GM23338 (cell line): ENCODE results near the gene FN1. TPM values are rescaled to one million over a fixed set of nuclear protein-coding genes. Genes with fewer than 3 reads are reported as not detected.

Source experiments
- ATAC-seq: fragments of 200-7000 bp; cut with Tn5 transposase; 3 replicates; pipeline ENCODE4 v1.9.1; 2020
- DNase-seq: peaks from one replicate; pipeline ENCODE4 v3.0.0-alpha.2; 2015; ENCODE audit warnings: low spot score
- H2AFZ ChIP-seq: fragments of 200-600 bp; sonication (generic); 2 replicates; pipeline ENCODE4 v1.8.0; 2016; ENCODE audit warnings: antibody characterized with exemption, mild to moderate bottlenecking, moderate library complexity
- H3F3A ChIP-seq: fragments of 200-600 bp; sonication (generic); replicated peaks from 2 replicates; pipeline ENCODE4 v1.8.0; 2017; ENCODE audit warnings: antibody characterized with exemption, mixed run types, low read depth
- H3K27ac ChIP-seq: fragments of 200-600 bp; sonication (generic); 2 replicates; pipeline ENCODE4 v1.6.1; 2016; ENCODE audit warnings: low read depth
- H3K27me3 ChIP-seq: fragments of 200-600 bp; sonication (generic); 2 replicates; pipeline ENCODE4 v1.8.0; 2016; ENCODE audit warnings: mild to moderate bottlenecking, mixed run types, moderate library complexity; ENCODE audit not compliant: insufficient read depth
- H3K36me3 ChIP-seq: fragments of 200-600 bp; sonication (generic); 2 replicates; pipeline ENCODE4 v1.8.0; 2016; ENCODE audit warnings: mild to moderate bottlenecking; ENCODE audit not compliant: insufficient read depth
- H3K4me1 ChIP-seq: fragments of 200-600 bp; sonication (generic); 2 replicates; pipeline ENCODE4 v1.8.0; 2016; ENCODE audit warnings: mild to moderate bottlenecking, moderate library complexity; ENCODE audit not compliant: insufficient read depth
- H3K4me2 ChIP-seq: fragments of 200-600 bp; sonication (generic); 2 replicates; pipeline ENCODE4 v1.7.1; 2017; ENCODE audit warnings: mixed run types
- H3K4me3 ChIP-seq: fragments of 200-600 bp; sonication (generic); 2 replicates; pipeline ENCODE4 v1.6.1; 2016; ENCODE audit warnings: mixed run types
- H3K79me2 ChIP-seq: fragments of 200-600 bp; sonication (generic); replicated peaks from 2 replicates; pipeline ENCODE4 v1.8.0; 2017; ENCODE audit warnings: mild to moderate bottlenecking; ENCODE audit not compliant: insufficient read depth
- H3K9me2 ChIP-seq: fragments of 200-600 bp; sonication (generic); 2 replicates; pipeline ENCODE4 v1.8.0; 2017; ENCODE audit not compliant: insufficient read depth
- H4K20me1 ChIP-seq: fragments of 200-600 bp; sonication (generic); replicated peaks from 2 replicates; pipeline ENCODE4 v1.8.0; 2017; ENCODE audit warnings: mild to moderate bottlenecking; ENCODE audit not compliant: insufficient read depth
- H3K27ac Mint-ChIP-seq: 2 replicates; pipeline ENCODE4 v1.8.0; 2020; ENCODE audit warnings: inconsistent platforms, mild to moderate bottlenecking, moderate library complexity, mixed read lengths
- H3K27me3 Mint-ChIP-seq: 3 replicates; pipeline ENCODE4 v1.8.0; 2022; ENCODE audit warnings: low read depth, mild to moderate bottlenecking, moderate library complexity, mixed read lengths, inconsistent platforms; ENCODE audit not compliant: insufficient read depth, poor library complexity
- H3K36me3 Mint-ChIP-seq: 3 replicates; pipeline ENCODE4 v1.8.0; 2021; ENCODE audit warnings: low read depth, mild to moderate bottlenecking, inconsistent platforms, moderate library complexity, mixed read lengths
- H3K4me1 Mint-ChIP-seq: 3 replicates; pipeline ENCODE4 v1.8.0; 2020; ENCODE audit warnings: mild to moderate bottlenecking, inconsistent platforms, mixed read lengths
- H3K4me3 Mint-ChIP-seq: 3 replicates; pipeline ENCODE4 v1.8.0; 2021; ENCODE audit warnings: moderate library complexity, mild to moderate bottlenecking, inconsistent platforms, mixed read lengths
- H3K9me3 Mint-ChIP-seq: 3 replicates; pipeline ENCODE4 v1.8.0; 2020; ENCODE audit warnings: moderate library complexity, mild to moderate bottlenecking, inconsistent platforms, mixed read lengths
- CREB1 ChIP-seq: fragments of 250-450 bp; sonication (Bioruptor Pico); IDR thresholded peaks from 2 replicates; pipeline ENCODE4 v1.5.0; 2020; ENCODE audit warnings: low read depth, mild to moderate bottlenecking, moderate library complexity
- CTCF ChIP-seq, 2 experiments: fragments of 200-600 bp in 1 of 2; sonication (generic) in 1 of 2; conservative IDR thresholded peaks; 2 replicates each; pipeline versions ENCODE4 v1.5.1 to v1.6.1; 2016 to 2017; ENCODE audit warnings: antibody characterized with exemption in 2 of 2, low read depth in 2 of 2, mild to moderate bottlenecking in 2 of 2, moderate library complexity in 1 of 2
- ETS1 ChIP-seq: IDR thresholded peaks from 2 replicates; pipeline ENCODE4 v1.6.1; 2016; ENCODE audit warnings: antibody characterized with exemption
- EZH2 ChIP-seq: fragments of 200-600 bp; sonication (generic); IDR thresholded peaks from one replicate; pipeline ENCODE4 v1.8.0; 2017; ENCODE audit warnings: antibody characterized with exemption, mild to moderate bottlenecking, low read depth; ENCODE audit not compliant: unreplicated experiment
- EZH2phosphoT487 ChIP-seq: fragments of 200-600 bp; sonication (generic); IDR thresholded peaks from one replicate; pipeline ENCODE4 v1.8.1; 2018; ENCODE audit warnings: antibody characterized with exemption; ENCODE audit not compliant: unreplicated experiment
- JUNB ChIP-seq: IDR thresholded peaks from one replicate; pipeline ENCODE4 v1.6.1; 2016; ENCODE audit warnings: antibody characterized with exemption; ENCODE audit not compliant: unreplicated experiment
- NANOG ChIP-seq: IDR thresholded peaks from 2 replicates; pipeline ENCODE4 v1.6.1; 2016; ENCODE audit warnings: antibody characterized with exemption, borderline replicate concordance
- POLR2AphosphoS5 ChIP-seq: IDR thresholded peaks from 2 replicates; pipeline ENCODE4 v1.6.1; 2016; ENCODE audit warnings: antibody characterized with exemption, low read depth
- REST ChIP-seq: IDR thresholded peaks from one replicate; pipeline ENCODE4 v1.6.1; 2018; ENCODE audit warnings: antibody characterized with exemption; ENCODE audit not compliant: unreplicated experiment
- STAT1 ChIP-seq: IDR thresholded peaks from one replicate; pipeline ENCODE4 v1.6.1; 2016; ENCODE audit warnings: antibody characterized with exemption; ENCODE audit not compliant: unreplicated experiment
- ZNF114 ChIP-seq: fragments of 250-450 bp; sonication (Bioruptor Pico); IDR thresholded peaks from 2 replicates; pipeline ENCODE4 v1.5.0; 2020; ENCODE audit warnings: mild to moderate bottlenecking, moderate library complexity
- ZNF331 ChIP-seq: fragments of 250-450 bp; sonication (Bioruptor Pico); IDR thresholded peaks from 2 replicates; pipeline ENCODE4 v1.5.0; 2020; ENCODE audit warnings: low read depth, mild to moderate bottlenecking, moderate library complexity
- ZNF462 ChIP-seq: fragments of 250-450 bp; sonication (Bioruptor Pico); IDR thresholded peaks from 2 replicates; pipeline ENCODE4 v1.5.0; 2020; ENCODE audit warnings: mild to moderate bottlenecking, moderate library complexity
- polyA plus RNA-seq: library from polyadenylated mRNA; unstranded; fragments of >200 nt; fragmentation: Nextera tagmentation; extraction: Ambion mirVana; gene quantifications from 2 replicates; pipeline ENCODE4 v1.2.1, GENCODE V29; 2016
- total RNA-seq: library from RNA; depleted of rRNA; stranded (reverse); fragments of >200 nt; shearing (Covaris generic); gene quantifications from 2 replicates; pipeline ENCODE4 v1.2.3, GENCODE V29; 2014

The FN1 gene
- total and polyA plus RNA-seq, 2 experiments from 2014 or later: 79.6 to 255 TPM

GRCh38 chr2:215431290-215431689, 4.6 kb downstream of the FN1 start:
- TF ChIP-seq STAT1: no peak
- no peak for TF ChIP-seq EZH2
- TF ChIP-seq CREB1 (CRISPR knock-in tag): no peak
- TF ChIP-seq CTCF (conservative IDR thresholded peaks at IDR 0.05; ENCODE audit: low read depth in 2 of 2): no peak
- TF ChIP-seq JUNB: no peak
- no peak for TF ChIP-seq ZNF462 (CRISPR knock-in tag)
- TF ChIP-seq POLR2AphosphoS5: no peak
- TF ChIP-seq ZNF331 (CRISPR knock-in tag): no peak
- TF ChIP-seq EZH2phosphoT487: no peak
- TF ChIP-seq ZNF114 (CRISPR knock-in tag): no peak
- no peak for TF ChIP-seq REST
- no peak for TF ChIP-seq ETS1
- TF ChIP-seq NANOG: no peak
- Mint-ChIP-seq H3K4me3 (no peak overlapping the region), H3K27ac (no peak overlapping the region), H3K4me1 (peaks cover 12% of the 10 kb centered on the region), H3K36me3 (peaks cover 44% of the 10 kb centered on the region), H3K9me3 (no peaks in the 10 kb centered on the region), H3K27me3 (peaks cover 2% of the 10 kb centered on the region)
- H3K4me1 ChIP-seq: 0 out of 2 replicates have a peak, but pooled peaks cover 7% of the 10 kb centered on the region
- no peaks in the 10 kb centered on the region for H4K20me1 ChIP-seq
- H3K36me3 ChIP-seq: peaks cover 50% of the 10 kb centered on the region
- H3K27me3 ChIP-seq: no peaks in the 10 kb centered on the region
- H3K79me2 ChIP-seq: peaks cover 7% of the 10 kb centered on the region; the same call in 1 of the 2 replicates
- ATAC-seq: no peak
- no peak overlapping the region for H3K27ac ChIP-seq
- no peak overlapping the region for H3K4me3 ChIP-seq
- no peak for DNase-seq
- H3K9me2 ChIP-seq: no peaks in the 10 kb centered on the region
- H2AFZ ChIP-seq: no peak overlapping the region
- H3F3A ChIP-seq: no peaks in the 10 kb centered on the region
- no peak overlapping the region for H3K4me2 ChIP-seq
